Kidney (tissue), 14 donors: Measurements from ENCODE around the gene OLFML2B. TPM values are rescaled to one million over a fixed set of nuclear protein-coding genes. Genes with fewer than 3 reads are reported as not detected.

ENCODE experiments used
- DNase-seq, 5 donors: peaks; one replicate each; pipeline ENCODE4 v3.0.0-alpha.2; 2013 to 2020
- FAIRE-seq: peaks from 2 replicates; lab custom pipeline; 2012; peaks lifted over from hg19 to GRCh38; lab: Jason Lieb, UNC
- H3K27ac ChIP-seq, 2 donors: one replicate each; pipeline ENCODE4 v1.7.0; 2013; ENCODE audit warnings: low read depth in 2 of 2, low read length in 2 of 2, inconsistent platforms in 1 of 2
- H3K27me3 ChIP-seq: one replicate; pipeline ENCODE4 v1.7.1; 2013; ENCODE audit warnings: low read length, inconsistent platforms; ENCODE audit not compliant: control insufficient read depth, insufficient read depth
- H3K36me3 ChIP-seq, 3 donors: one replicate each; pipeline versions ENCODE4 v1.7.0 to v1.7.1; 2013; ENCODE audit warnings: low read length in 3 of 3, control low read depth in 1 of 3, inconsistent platforms in 1 of 3; ENCODE audit not compliant: insufficient read depth in 3 of 3, control insufficient read depth in 2 of 3
- H3K4me1 ChIP-seq, 3 donors: one replicate each; pipeline versions ENCODE4 v1.7.0 to v1.7.1; 2013; ENCODE audit warnings: low read length in 3 of 3, inconsistent platforms in 1 of 3, low read depth in 1 of 3; ENCODE audit not compliant: control insufficient read depth in 2 of 3, insufficient read depth in 2 of 3
- H3K4me3 ChIP-seq, 3 donors: one replicate each; pipeline versions ENCODE4 v1.7.0 to v1.8.1; 2013; ENCODE audit warnings: low read length in 3 of 3, control low read depth in 1 of 3, inconsistent platforms in 1 of 3
- H3K9ac ChIP-seq, 3 donors: one replicate each; pipeline versions ENCODE4 v1.7.0 to v1.7.1; 2013; ENCODE audit warnings: low read length in 3 of 3, control low read depth in 1 of 3, inconsistent platforms in 1 of 3
- H3K9me3 ChIP-seq, 3 donors: one replicate each; pipeline versions ENCODE4 v1.7.0 to v1.7.1; 2013; ENCODE audit warnings: low read length in 3 of 3, control low read depth in 1 of 3, inconsistent platforms in 1 of 3; ENCODE audit not compliant: control insufficient read depth in 2 of 3, insufficient read depth in 1 of 3
- intact Hi-C: fragments of 100-400 bp; cut with DNase I; formaldehyde crosslinking; loops from one replicate; pipeline ENCODE4 v1.11.1; 2022
- polyA plus RNA-seq: library from polyadenylated mRNA; stranded (reverse); fragments of 350-450 nt; fragmentation: Illumina TruSeq; extraction: RNeasy Lipid Tissue Mini Kit (QIAGEN cat#74804); gene quantifications from one replicate; pipeline ENCODE4 v1.2.3, GENCODE V29; 2014; ENCODE audit warnings: low read depth, low replicate concordance; ENCODE audit not compliant: insufficient read depth
- total RNA-seq: library from RNA; stranded (reverse); fragmentation: NEBNext Ultra II Directional; extraction: Animal tissue kit (Norgen Biotek cat#: 25700); gene quantifications from one replicate; pipeline ENCODE4 v1.2.1, GENCODE V29; 2021
- TF ChIP-seq, protein P1 (sequence below): IDR thresholded peaks from 3 replicates; pipeline ENCODE4 v1.5.1; 2012; ENCODE audit warnings: mild to moderate bottlenecking, moderate library complexity, borderline replicate concordance; ENCODE audit not compliant: insufficient read depth; ENCODE audit errors: extremely low read depth
- donor health status: control.
- donor health status: control.
- donor health status: control.
- donor health status: control.
- donor health status: control.
- donor health status: DM: yes; HTN: yes; CAD: no.
- donor health status: Normal renal cell carcinoma (clear cell type).

OLFML2B gene
- total and polyA plus RNA-seq, 2 donors from 2014 or later: 2.9 to 6.7 TPM

DNA sequence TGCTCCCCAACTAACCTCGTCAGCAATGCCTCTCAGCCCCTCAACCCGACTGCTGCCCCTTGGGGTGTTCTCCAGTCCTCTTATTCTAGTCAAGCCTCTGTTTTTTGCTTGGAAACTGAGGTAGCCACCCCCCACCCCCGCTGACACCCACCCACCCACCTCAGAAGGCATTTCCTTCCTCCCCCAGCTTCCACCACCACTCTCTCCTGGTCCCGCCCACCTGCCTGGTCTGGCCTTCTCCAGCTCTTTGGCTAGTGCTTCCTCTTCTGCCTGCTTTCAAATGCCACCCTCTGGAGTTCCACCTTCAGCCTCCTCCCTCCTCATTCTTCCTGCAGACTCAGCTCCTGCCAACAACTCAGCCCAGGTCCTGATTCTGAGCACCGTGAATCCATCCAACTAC, 35.3 kb downstream of the OLFML2B start:
- DNase-seq (no peak), FAIRE-seq (no peak)
- Histone ChIP-seq H3K4me1 (no peaks in the 10 kb centered on the region), H3K27me3 (no peaks in the 10 kb centered on the region), H3K36me3 (no peaks in the 10 kb centered on the region), H3K9ac (no peak overlapping the region), H3K27ac (no peak overlapping the region), H3K4me3 (no peak overlapping the region), H3K9me3 (peaks cover 0 to 11% (median 0%) of the 10 kb centered on the region in 3 donors)
- TF ChIP-seq, protein P1, sequence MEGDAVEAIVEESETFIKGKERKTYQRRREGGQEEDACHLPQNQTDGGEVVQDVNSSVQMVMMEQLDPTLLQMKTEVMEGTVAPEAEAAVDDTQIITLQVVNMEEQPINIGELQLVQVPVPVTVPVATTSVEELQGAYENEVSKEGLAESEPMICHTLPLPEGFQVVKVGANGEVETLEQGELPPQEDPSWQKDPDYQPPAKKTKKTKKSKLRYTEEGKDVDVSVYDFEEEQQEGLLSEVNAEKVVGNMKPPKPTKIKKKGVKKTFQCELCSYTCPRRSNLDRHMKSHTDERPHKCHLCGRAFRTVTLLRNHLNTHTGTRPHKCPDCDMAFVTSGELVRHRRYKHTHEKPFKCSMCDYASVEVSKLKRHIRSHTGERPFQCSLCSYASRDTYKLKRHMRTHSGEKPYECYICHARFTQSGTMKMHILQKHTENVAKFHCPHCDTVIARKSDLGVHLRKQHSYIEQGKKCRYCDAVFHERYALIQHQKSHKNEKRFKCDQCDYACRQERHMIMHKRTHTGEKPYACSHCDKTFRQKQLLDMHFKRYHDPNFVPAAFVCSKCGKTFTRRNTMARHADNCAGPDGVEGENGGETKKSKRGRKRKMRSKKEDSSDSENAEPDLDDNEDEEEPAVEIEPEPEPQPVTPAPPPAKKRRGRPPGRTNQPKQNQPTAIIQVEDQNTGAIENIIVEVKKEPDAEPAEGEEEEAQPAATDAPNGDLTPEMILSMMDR: no peak
- intact Hi-C loops: no loop called here

DNA sequence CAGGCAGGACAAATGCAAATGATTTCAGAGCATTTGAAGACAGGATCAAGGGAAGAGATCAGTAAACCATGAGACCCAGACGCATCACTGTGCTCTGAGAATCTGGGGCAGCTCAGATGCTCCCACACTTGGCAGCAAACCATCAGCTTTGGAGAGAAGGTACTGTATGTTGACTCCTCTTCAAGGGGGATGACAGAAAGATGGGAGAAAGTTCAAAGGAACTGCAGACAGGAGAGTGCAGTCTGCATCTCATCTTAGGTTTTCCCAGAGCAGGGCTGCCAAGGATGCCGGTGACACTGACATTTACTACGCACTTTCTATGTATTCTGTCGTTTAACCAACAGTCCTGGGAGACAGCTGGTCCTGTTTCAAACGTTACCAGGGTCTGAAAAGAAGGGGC, 35.8 kb downstream of the OLFML2B start:
- Histone ChIP-seq H3K9me3 (peaks cover 0 to 11% (median 0%) of the 10 kb centered on the region in 3 donors), H3K27ac (no peak overlapping the region), H3K4me3 (no peak overlapping the region), H3K4me1 (no peaks in the 10 kb centered on the region), H3K9ac (no peak overlapping the region), H3K36me3 (no peaks in the 10 kb centered on the region), H3K27me3 (no peaks in the 10 kb centered on the region)
- DNase-seq: no peak
- intact Hi-C loops: no loop called here
- TF ChIP-seq, protein P1: no peak
- no peak for FAIRE-seq

DNA sequence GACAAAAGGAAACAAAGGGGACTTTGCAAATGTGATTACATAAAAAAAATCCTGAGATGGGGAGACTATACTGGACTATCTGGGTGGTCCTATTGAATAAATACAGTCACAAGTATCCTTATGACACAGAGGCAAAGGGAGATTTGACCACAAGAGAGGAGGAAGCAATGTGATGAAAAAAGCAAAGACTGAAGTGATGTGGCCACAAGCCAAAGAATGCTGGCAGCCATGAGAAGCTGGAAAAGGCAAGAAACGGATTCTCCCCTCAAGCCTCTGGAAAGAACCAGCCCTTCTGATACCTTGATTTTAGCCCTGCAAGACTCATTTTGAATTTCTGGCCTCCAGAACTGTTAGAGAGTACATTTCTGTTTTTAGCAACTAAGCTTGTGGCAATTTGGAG, 36.4 kb downstream of the OLFML2B start:
- intact Hi-C loops: no loop called here
- Histone ChIP-seq H3K27me3 (no peaks in the 10 kb centered on the region), H3K27ac (no peak overlapping the region), H3K36me3 (no peaks in the 10 kb centered on the region), H3K4me1 (no peaks in the 10 kb centered on the region), H3K4me3 (no peak overlapping the region), H3K9ac (no peak overlapping the region), H3K9me3 (peaks cover 0 to 11% (median 0%) of the 10 kb centered on the region in 3 donors)
- TF ChIP-seq, protein P1: no peak
- FAIRE-seq (no peak), DNase-seq (no peak)

DNA sequence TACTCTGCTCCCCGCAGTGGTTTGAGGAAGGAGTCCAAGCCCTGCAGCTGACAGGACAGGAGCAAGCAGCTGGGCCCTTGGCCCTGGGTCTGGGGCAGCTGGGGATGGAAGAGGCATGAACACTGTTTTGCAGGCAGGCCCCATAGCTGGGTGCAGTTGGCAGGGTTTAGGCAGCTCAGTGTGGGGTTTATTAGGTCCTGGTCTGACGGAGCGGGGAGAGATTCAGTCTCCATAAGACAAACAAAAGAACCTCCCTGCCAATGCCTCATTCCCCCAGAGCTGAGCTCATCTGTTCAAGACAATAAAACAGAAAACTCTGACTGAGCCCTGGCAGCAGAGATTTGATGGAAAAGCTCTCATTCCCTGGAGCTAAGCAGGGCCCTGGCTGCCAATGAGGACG, 37.3 kb downstream of the OLFML2B start:
- H3K27me3 ChIP-seq: no peaks in the 10 kb centered on the region
- peaks cover 0 to 6% (median 0%) of the 10 kb centered on the region in 3 donors for H3K9me3 ChIP-seq
- no peak for DNase-seq
- intact Hi-C loops: no loop called here
- FAIRE-seq: no peak
- H3K4me3 ChIP-seq: no peak overlapping the region
- no peaks in the 10 kb centered on the region for H3K36me3 ChIP-seq
- H3K27ac ChIP-seq: no peak overlapping the region
- TF ChIP-seq, protein P1: no peak
- H3K9ac ChIP-seq: no peak overlapping the region
- no peaks in the 10 kb centered on the region for H3K4me1 ChIP-seq
